ENCODE results near the gene CBLN4. TPM values are rescaled to one million over a fixed set of nuclear protein-coding genes. Genes with fewer than 3 reads are reported as not detected.

CBLN4 gene
- total RNA-seq, 4 donors from 2014 or later: not detected

- no peak overlapping the region for H3K27ac ChIP-seq
- no peaks in the 10 kb centered on the region for H3K27me3 ChIP-seq
- intact Hi-C loops (cut with DNase I; ENCODE audit: low total_unique reads): no loop called here
- no peaks in the 10 kb centered on the region for H3K36me3 ChIP-seq
- TF ChIP-seq CTCF (IDR thresholded peaks at IDR 0.05 in 4 of 5, conservative IDR thresholded peaks at IDR 0.05 in 1 of 5) (no peak), POLR2A (IDR thresholded peaks at IDR 0.05) (no peak)
- no peak overlapping the region for H3K4me3 ChIP-seq
- no peak for DNase-seq
- no peaks in the 10 kb centered on the region for H3K9me3 ChIP-seq
- H3K4me1 ChIP-seq: no peaks in the 10 kb centered on the region
- ATAC-seq: no peak
- in situ Hi-C loops (cut with MboI; ENCODE audit: low sequenced_read_pairs in 4 of 4): no loop called here
Measured at GRCh38 chr20:55977690-55978459, 27.4 kb downstream of the CBLN4 start.

GRCh38 chr20:55974491-55975202 lies 30.7 kb downstream of the CBLN4 start:
- no peak for ATAC-seq
- TF ChIP-seq CTCF (IDR thresholded peaks at IDR 0.05 in 4 of 5, conservative IDR thresholded peaks at IDR 0.05 in 1 of 5) (no peak), POLR2A (IDR thresholded peaks at IDR 0.05) (no peak)
- DNase-seq: no peak
- Histone ChIP-seq H3K27ac (no peak overlapping the region), H3K27me3 (no peaks in the 10 kb centered on the region), H3K4me1 (no peaks in the 10 kb centered on the region), H3K36me3 (no peaks in the 10 kb centered on the region), H3K4me3 (no peak overlapping the region), H3K9me3 (no peaks in the 10 kb centered on the region)
- intact Hi-C loops (cut with DNase I; ENCODE audit: low total_unique reads) (no loop called here), in situ Hi-C loops (cut with MboI; ENCODE audit: low sequenced_read_pairs in 4 of 4) (no loop called here)

GRCh38 chr20:55964790-55965189 lies 40.5 kb downstream of the CBLN4 start:
- intact Hi-C loops (cut with DNase I; ENCODE audit: low total_unique reads): no loop called here
- DNase-seq (no peak), ATAC-seq (no peak)
- no peaks in the 10 kb centered on the region for H3K4me1 ChIP-seq
- no peaks in the 10 kb centered on the region for H3K27me3 ChIP-seq
- no peak overlapping the region for H3K4me3 ChIP-seq
- H3K9me3 ChIP-seq: no peaks in the 10 kb centered on the region
- in situ Hi-C loops (cut with MboI; ENCODE audit: low sequenced_read_pairs in 4 of 4): no loop called here
- H3K27ac ChIP-seq: no peak overlapping the region
- no peak for TF ChIP-seq POLR2A (IDR thresholded peaks at IDR 0.05)
- TF ChIP-seq CTCF (IDR thresholded peaks at IDR 0.05 in 4 of 5, conservative IDR thresholded peaks at IDR 0.05 in 1 of 5): no peak
- H3K36me3 ChIP-seq: no peaks in the 10 kb centered on the region

- Histone ChIP-seq H3K4me1 (no peaks in the 10 kb centered on the region), H3K9me3 (no peaks in the 10 kb centered on the region), H3K36me3 (no peaks in the 10 kb centered on the region), H3K4me3 (no peak overlapping the region), H3K27ac (no peak overlapping the region), H3K27me3 (no peaks in the 10 kb centered on the region)
- TF ChIP-seq CTCF (IDR thresholded peaks at IDR 0.05 in 4 of 5, conservative IDR thresholded peaks at IDR 0.05 in 1 of 5): no peak
- in situ Hi-C loops (cut with MboI; ENCODE audit: low sequenced_read_pairs in 4 of 4) (no loop called here), intact Hi-C loops (cut with DNase I; ENCODE audit: low total_unique reads) (no loop called here)
- ATAC-seq: no peak
- no peak for DNase-seq
Measured at GRCh38 chr20:55961376-55962330, 43.7 kb downstream of the CBLN4 start.

Measured in gastrocnemius medialis (tissue), 4 donors.